ENCODE measurements around the gene MYOCOS. TPM values are rescaled to one million over a fixed set of nuclear protein-coding genes. Genes with fewer than 3 reads are reported as not detected.

Gene MYOCOS
- total and polyA plus RNA-seq, 2 experiments from 2014 or later, result 0.10 TPM; not detected in 1

DNA sequence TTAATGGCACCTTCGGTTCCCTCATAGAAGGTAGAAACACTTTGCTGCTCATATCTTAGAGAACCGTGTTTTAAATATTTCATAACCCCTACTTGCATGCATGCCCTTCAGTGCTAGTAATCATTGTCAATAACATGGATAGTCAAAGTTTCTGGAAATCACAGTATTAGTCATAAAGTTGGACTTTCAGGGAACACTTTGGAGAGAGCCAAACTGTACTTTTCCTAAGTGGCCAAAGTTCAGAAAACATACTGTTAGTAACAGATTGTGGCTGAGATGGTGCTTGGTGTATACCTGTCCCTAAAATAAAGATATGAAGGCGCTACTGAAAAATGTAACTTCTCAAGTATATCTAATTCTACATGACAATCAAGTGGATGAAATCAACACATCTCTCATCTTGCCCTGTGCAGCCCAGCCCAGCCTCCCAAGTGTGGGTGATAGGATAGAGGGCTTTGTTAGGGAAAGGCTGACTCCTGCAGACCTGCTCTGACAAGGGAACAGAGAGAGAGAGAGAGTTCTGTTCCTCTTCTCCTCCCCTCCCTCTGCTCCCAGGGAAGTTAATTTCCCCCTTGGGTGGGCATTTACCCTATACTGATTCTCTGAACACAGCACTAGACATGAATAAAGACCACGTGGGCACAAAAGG is 16.0 kb downstream of the MYOCOS start:
- Histone ChIP-seq H3K4me3 (no peak overlapping the region), H3K27me3 (no peaks in the 10 kb centered on the region), H3K4me1 (ENCODE audit: low read depth) (no peaks in the 10 kb centered on the region), H3K36me3 (no peaks in the 10 kb centered on the region), H3K27ac (no peak overlapping the region), H3K9me3 (ENCODE audit: low read depth) (no peaks in the 10 kb centered on the region)
- DNase-seq (ENCODE audit: low read depth in 1 of 2, low spot score in 1 of 2), result no peak
- TF ChIP-seq, protein P1, sequence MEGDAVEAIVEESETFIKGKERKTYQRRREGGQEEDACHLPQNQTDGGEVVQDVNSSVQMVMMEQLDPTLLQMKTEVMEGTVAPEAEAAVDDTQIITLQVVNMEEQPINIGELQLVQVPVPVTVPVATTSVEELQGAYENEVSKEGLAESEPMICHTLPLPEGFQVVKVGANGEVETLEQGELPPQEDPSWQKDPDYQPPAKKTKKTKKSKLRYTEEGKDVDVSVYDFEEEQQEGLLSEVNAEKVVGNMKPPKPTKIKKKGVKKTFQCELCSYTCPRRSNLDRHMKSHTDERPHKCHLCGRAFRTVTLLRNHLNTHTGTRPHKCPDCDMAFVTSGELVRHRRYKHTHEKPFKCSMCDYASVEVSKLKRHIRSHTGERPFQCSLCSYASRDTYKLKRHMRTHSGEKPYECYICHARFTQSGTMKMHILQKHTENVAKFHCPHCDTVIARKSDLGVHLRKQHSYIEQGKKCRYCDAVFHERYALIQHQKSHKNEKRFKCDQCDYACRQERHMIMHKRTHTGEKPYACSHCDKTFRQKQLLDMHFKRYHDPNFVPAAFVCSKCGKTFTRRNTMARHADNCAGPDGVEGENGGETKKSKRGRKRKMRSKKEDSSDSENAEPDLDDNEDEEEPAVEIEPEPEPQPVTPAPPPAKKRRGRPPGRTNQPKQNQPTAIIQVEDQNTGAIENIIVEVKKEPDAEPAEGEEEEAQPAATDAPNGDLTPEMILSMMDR (IDR thresholded peaks at IDR 0.05; ENCODE audit: low read depth, low read length), result no peak

DNA sequence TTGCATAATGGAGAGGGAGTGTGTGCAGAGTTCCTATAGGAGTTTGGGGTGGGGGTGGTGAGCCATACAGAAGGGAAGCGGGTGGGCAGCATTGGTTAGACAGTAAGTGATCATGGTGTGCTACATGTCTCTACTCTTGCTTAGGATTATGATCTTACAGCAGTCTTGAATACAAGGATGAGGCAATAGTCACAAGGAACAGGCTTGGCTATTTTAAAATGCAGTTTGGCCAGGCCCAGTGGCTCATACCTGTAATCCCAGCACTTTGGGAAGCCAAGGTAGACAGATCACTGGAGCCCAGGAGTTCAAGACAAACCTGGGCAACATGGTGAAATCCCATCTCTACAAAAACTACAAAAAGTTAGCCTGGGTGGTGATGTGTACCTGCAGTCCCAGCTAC is 18.2 kb downstream of the MYOCOS start:
- no peak for DNase-seq (ENCODE audit: low read depth in 1 of 2, low spot score in 1 of 2)
- H3K27me3 ChIP-seq, result no peaks in the 10 kb centered on the region
- TF ChIP-seq, protein P1 (IDR thresholded peaks at IDR 0.05; ENCODE audit: low read depth, low read length), result no peak
- H3K4me3 ChIP-seq, result no peak overlapping the region
- H3K27ac ChIP-seq, result no peak overlapping the region
- no peaks in the 10 kb centered on the region for H3K36me3 ChIP-seq
- no peaks in the 10 kb centered on the region for H3K9me3 ChIP-seq (ENCODE audit: low read depth)
- no peaks in the 10 kb centered on the region for H3K4me1 ChIP-seq (ENCODE audit: low read depth)

DNA sequence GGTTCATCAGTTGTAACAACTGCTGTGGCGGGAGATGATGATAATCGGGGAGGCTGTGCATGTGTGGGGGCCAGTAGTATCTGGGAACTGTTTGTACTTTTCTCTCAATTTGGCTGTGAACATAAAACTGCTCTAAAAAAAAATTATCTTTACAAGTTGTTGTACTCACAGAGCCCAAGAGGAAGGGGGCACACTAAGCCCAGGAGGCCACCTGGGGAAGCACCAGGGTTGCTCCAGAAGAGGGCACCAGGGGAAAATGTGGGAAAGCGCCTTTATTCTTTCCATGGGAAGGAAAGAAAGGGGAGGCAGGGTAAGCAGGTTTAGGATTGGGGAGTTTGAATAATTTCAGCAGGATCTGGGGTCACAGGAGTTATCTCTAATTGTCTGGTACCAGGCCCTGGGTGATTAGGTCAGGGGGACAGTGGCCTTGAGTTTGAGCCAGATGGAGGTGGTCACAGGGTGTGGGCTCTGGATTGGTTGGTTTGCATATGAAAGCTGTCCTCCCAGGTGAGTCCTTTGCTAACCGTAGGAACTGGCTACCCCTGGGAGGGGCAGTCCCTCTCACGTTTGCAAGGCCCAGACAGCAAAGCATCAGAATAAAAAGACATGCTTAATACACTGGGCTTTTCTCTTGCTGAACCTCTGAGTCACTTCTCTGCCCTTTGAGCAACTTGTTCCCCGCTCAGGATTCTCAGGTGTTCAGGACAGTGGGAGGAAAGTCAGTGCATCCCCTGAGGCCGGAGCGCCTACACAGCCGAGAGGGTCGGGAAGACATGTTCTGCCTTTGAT is 19.2 kb downstream of the MYOCOS start:
- H3K36me3 ChIP-seq, result no peaks in the 10 kb centered on the region
- TF ChIP-seq, protein P1 (IDR thresholded peaks at IDR 0.05; ENCODE audit: low read depth, low read length), result no peak
- DNase-seq (ENCODE audit: low read depth in 1 of 2, low spot score in 1 of 2), result peak in 1 of 2 donors; percentile 7
- no peak overlapping the region for H3K4me3 ChIP-seq
- H3K27ac ChIP-seq, result no peak overlapping the region
- H3K9me3 ChIP-seq (ENCODE audit: low read depth), result no peaks in the 10 kb centered on the region
- H3K4me1 ChIP-seq (ENCODE audit: low read depth), result no peaks in the 10 kb centered on the region
- H3K27me3 ChIP-seq, result no peaks in the 10 kb centered on the region

DNA sequence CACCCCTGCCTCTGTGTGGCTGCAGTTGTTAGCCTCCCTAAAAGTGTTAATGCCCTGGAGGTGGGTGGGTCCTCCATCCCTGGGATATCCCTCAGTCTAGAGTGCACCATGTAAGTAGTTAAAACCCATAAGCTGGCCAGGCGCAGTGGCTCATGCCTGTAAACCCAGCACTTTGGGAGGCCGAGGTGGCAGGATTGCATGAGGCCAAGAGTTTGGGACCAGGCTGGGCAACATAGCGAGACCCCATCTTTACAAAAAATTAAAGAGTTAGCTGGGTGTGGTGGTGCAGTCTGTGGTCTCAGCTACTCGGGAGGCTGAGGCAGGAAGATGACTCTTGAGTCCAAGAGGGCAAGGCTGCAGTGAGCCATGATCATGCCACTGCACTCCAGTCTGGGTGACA is 20.2 kb downstream of the MYOCOS start:
- no peaks in the 10 kb centered on the region for H3K27me3 ChIP-seq
- no peak for DNase-seq (ENCODE audit: low read depth in 1 of 2, low spot score in 1 of 2)
- no peaks in the 10 kb centered on the region for H3K9me3 ChIP-seq (ENCODE audit: low read depth)
- TF ChIP-seq, protein P1 (IDR thresholded peaks at IDR 0.05; ENCODE audit: low read depth, low read length), result no peak
- no peak overlapping the region for H3K27ac ChIP-seq
- H3K36me3 ChIP-seq, result no peaks in the 10 kb centered on the region
- H3K4me1 ChIP-seq (ENCODE audit: low read depth), result no peaks in the 10 kb centered on the region
- H3K4me3 ChIP-seq, result no peak overlapping the region

DNA sequence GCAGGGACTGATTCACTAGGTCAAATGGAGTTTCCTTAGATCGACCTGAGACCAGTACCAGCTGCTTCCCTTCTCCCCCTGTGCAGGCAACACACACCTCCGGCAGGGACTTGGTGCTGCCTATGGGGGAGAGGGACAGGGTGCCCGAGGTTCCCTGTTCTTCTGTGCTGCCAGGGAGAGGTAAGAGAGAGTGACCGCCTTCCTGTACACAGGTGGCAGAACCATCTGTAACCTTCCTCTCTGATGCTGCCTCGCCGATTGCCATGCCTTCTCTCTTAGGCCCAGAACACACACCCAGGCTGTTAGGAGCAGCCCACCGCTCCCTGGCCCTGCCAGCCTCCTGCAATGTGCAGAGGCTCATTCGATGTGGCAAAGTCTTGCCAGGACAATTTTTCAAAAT is 21.1 kb downstream of the MYOCOS start:
- Histone ChIP-seq H3K4me1 (ENCODE audit: low read depth) (no peaks in the 10 kb centered on the region), H3K36me3 (no peaks in the 10 kb centered on the region), H3K4me3 (no peak overlapping the region), H3K27me3 (no peaks in the 10 kb centered on the region), H3K9me3 (ENCODE audit: low read depth) (no peaks in the 10 kb centered on the region), H3K27ac (no peak overlapping the region)
- DNase-seq (ENCODE audit: low read depth in 1 of 2, low spot score in 1 of 2), result no peak
- TF ChIP-seq, protein P1 (IDR thresholded peaks at IDR 0.05; ENCODE audit: low read depth, low read length), result no peak
